ENCODE measurements around the gene DPP6. TPM values are rescaled to one million over a fixed set of nuclear protein-coding genes. Genes with fewer than 3 reads are reported as not detected.

Gene DPP6
- total and polyA plus RNA-seq, 9 of the 15 experiments (the other 6 are each of a cell fraction or from before 2014, with no cell fraction given) = not detected

DNA sequence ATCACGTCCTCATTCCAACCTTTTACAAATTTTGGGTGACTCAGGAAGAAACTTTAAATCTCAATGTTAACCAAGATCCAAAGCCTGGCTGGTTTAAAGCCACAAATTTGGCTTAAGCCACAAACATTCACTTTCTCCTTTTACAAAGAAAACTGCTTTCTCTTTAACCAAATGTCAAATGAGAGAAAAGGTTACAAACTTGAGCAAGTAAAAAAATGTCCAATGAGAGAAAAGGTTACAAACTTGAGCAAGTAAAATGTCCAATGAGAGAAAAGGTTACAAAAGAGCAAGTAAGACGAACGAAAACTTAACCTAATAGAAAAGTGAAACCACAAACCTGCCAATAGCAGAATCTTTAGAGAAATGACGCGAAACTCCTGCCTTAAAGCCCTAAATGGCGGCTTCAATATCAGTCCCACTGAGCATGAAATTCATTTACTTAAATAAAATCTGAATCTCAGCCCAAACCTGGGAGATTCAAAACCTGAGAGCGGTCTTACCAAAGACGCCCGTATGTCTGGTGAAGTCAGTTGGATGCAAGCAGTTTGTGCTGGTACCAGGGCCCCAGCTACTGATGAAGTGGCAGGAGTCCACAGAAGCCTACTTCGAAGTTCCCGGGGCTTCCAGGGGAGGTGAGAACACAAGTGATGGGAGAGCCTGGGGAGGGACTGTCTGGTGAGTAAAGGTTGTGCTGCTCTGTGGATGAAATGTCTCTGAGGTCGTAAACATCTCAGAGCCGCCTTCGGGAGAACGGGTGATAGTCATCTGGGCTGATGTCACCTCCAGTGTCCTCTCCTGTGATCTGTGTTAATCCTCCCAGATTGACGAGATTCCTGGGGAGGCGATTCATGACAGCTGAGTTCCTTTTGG lies 876.2 kb downstream of the DPP6 start:
- FAIRE-seq (no peak), ATAC-seq (peak; percentile 81), DNase-seq (ENCODE audit: extremely low read depth in 1 of 4, low spot score in 3 of 4) (peak; percentile 79 to 91 (median 86))
- ChIA-PET POLR2A (interaction anchor here (0.6 to 2.0 kb wide), 7 partner anchors 19 to 413 kb away, joined by 3 to 7 read pairs (median 3); no protein-coding TSS in a partner anchor), CTCF (ENCODE audit: low intra/inter-chr PET ratio) (interaction anchor here (0.6 to 2.4 kb wide), 5 partner anchors 24 to 810 kb away, joined by 3 to 32 read pairs (median 7); no protein-coding TSS in a partner anchor)
- in situ Hi-C loops (cut with MboI) = loop anchor here (5.0 to 10.0 kb wide), 2 partner anchors 414 to 616 kb away; partner anchors contain the start of gene CNPY1
- H3K9me3 ChIP-seq (replicated peaks; ENCODE audit: control insufficient read depth, insufficient read depth, low read depth, low read length) = no peaks in the 10 kb centered on the region; the same call in 1 of the 2 replicates
- H3K4me2 ChIP-seq (ENCODE audit: insufficient read depth, low read length) = peak overlapping the region; percentile 88
- BruUV-seq (replicated peaks) = TSS peak; percentile 51
- WGBS (ENCODE audit: insufficient coverage, low coverage, missing lambda C conversion rate) = 2% methylated on average over 17 of the region's 17 CpGs
- peak overlapping the region; percentile 47 for H3K4me3 ChIP-seq
- no peaks in the 10 kb centered on the region for H4K20me1 ChIP-seq (replicated peaks; ENCODE audit: control insufficient read depth, insufficient read depth, low read length)
- peaks cover 0 to 11% of the 10 kb centered on the region in 2 experiments; a peak in 2 of 5 replicates for H3K27me3 ChIP-seq (ENCODE audit: control insufficient read depth in 2 of 2, insufficient read depth in 2 of 2, low read length in 2 of 2)
- H3K9ac ChIP-seq (ENCODE audit: insufficient read depth in 1 of 2, low read depth in 2 of 2, low read length in 2 of 2) = peak overlapping the region; percentile 40 to 70; a peak in 3 of 4 replicates
- H3K79me2 ChIP-seq (ENCODE audit: control insufficient read depth, insufficient read depth, low read length) = no peaks in the 10 kb centered on the region
- H3K9me1 ChIP-seq (ENCODE audit: control insufficient read depth, insufficient read depth, low read length) = no peaks in the 10 kb centered on the region
- H2AFZ ChIP-seq (ENCODE audit: low read depth, low read length) = peak overlapping the region; percentile 98
- peaks cover 6 to 8% of the 10 kb centered on the region in 2 experiments; a peak in 3 of 5 replicates for H3K4me1 ChIP-seq (replicated peaks in 1 of 2; ENCODE audit: control insufficient read depth in 2 of 2, insufficient read depth in 2 of 2, low read length in 2 of 2)
- H3K36me3 ChIP-seq (ENCODE audit: control insufficient read depth, insufficient read depth, low read length) = no peaks in the 10 kb centered on the region
- peak overlapping the region; percentile 24 for H3K27ac ChIP-seq (ENCODE audit: extremely low read depth, low read depth, low read length)
- intact Hi-C loops (cut with micrococcal nuclease) = loop anchor here (1.0 to 5.0 kb wide), 4 partner anchors 264 to 839 kb away; no protein-coding TSS in a partner anchor
- TF ChIP-seq ZNF644 (tag; IDR thresholded peaks at IDR 0.05; ENCODE audit: low read depth) (no peak), ZNF696 (CRISPR knock-in tag; conservative IDR thresholded peaks at IDR 0.05) (no peak), SMARCA4 (IDR thresholded peaks at IDR 0.05) (0 out of 2 replicates have a peak, but pooled peaks have one; percentile 28), NR3C1 (CRISPR knock-in tag; IDR thresholded peaks at IDR 0.05) (no peak), SMARCC2 (IDR thresholded peaks at IDR 0.05; ENCODE audit: low read depth) (peak; percentile 63; the same call in 1 of the 2 replicates), JUN (IDR thresholded peaks at IDR 0.05; ENCODE audit: borderline replicate concordance, low read depth, low read length) (peak; percentile 49), JUN (CRISPR knock-in tag; IDR thresholded peaks at IDR 0.05; ENCODE audit: borderline replicate concordance) (no peak), ARID1B (IDR thresholded peaks at IDR 0.05) (peak; percentile 33; the same call in 1 of the 2 replicates), ZNF589 (CRISPR knock-in tag; IDR thresholded peaks at IDR 0.05; ENCODE audit: low read depth) (no peak), ZNF507 (tag; conservative IDR thresholded peaks at IDR 0.05) (no peak), TOE1 (IDR thresholded peaks at IDR 0.05; ENCODE audit: borderline replicate concordance) (0 out of 2 replicates have a peak, but pooled peaks have one; percentile 13), TOE1 (CRISPR knock-in tag; IDR thresholded peaks at IDR 0.05; ENCODE audit: borderline replicate concordance, low read depth) (no peak), ZNF57 (CRISPR knock-in tag; IDR thresholded peaks at IDR 0.05) (0 out of 2 replicates have a peak, but pooled peaks have one; percentile 55)
- TF ChIP-seq, protein P1, sequence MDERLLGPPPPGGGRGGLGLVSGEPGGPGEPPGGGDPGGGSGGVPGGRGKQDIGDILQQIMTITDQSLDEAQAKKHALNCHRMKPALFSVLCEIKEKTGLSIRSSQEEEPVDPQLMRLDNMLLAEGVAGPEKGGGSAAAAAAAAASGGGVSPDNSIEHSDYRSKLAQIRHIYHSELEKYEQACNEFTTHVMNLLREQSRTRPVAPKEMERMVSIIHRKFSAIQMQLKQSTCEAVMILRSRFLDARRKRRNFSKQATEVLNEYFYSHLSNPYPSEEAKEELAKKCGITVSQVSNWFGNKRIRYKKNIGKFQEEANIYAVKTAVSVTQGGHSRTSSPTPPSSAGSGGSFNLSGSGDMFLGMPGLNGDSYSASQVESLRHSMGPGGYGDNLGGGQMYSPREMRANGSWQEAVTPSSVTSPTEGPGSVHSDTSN (CRISPR knock-in tag; IDR thresholded peaks at IDR 0.05; ENCODE audit: low read depth) = no peak
- TF ChIP-seq, protein P1 (tag; conservative IDR thresholded peaks at IDR 0.05; ENCODE audit: low read depth) = 0 out of 2 replicates have a peak, but pooled peaks have one; percentile 32
- TF ChIP-seq, protein P2, sequence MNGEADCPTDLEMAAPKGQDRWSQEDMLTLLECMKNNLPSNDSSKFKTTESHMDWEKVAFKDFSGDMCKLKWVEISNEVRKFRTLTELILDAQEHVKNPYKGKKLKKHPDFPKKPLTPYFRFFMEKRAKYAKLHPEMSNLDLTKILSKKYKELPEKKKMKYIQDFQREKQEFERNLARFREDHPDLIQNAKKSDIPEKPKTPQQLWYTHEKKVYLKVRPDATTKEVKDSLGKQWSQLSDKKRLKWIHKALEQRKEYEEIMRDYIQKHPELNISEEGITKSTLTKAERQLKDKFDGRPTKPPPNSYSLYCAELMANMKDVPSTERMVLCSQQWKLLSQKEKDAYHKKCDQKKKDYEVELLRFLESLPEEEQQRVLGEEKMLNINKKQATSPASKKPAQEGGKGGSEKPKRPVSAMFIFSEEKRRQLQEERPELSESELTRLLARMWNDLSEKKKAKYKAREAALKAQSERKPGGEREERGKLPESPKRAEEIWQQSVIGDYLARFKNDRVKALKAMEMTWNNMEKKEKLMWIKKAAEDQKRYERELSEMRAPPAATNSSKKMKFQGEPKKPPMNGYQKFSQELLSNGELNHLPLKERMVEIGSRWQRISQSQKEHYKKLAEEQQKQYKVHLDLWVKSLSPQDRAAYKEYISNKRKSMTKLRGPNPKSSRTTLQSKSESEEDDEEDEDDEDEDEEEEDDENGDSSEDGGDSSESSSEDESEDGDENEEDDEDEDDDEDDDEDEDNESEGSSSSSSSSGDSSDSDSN (IDR thresholded peaks at IDR 0.05; ENCODE audit: borderline replicate concordance in 1 of 2, low read depth in 2 of 2, low read length in 2 of 2) = peak in 1 of 2 experiments; percentile 70; a peak in 1 of 4 replicates
